GM13976 (cell line): ENCODE measurements around the gene KIF26A.

ENCODE experiments used
- DNase-seq: peaks from one replicate; pipeline ENCODE4 v3.0.0; 2012; ENCODE audit warnings: low spot score
- in situ Hi-C: fragments of 300-500 bp; cut with MboI; formaldehyde crosslinking; loops from one replicate; pipeline ENCODE4 v1.12.0; 2022; ENCODE audit warnings: low sequenced_read_pairs, mixed read lengths, inconsistent platforms; ENCODE audit not compliant: unreplicated experiment
- TF ChIP-seq, protein P1 (sequence below): IDR thresholded peaks from 2 replicates; pipeline ENCODE4 v1.5.1; 2012; ENCODE audit warnings: borderline replicate concordance, mild to moderate bottlenecking; ENCODE audit not compliant: insufficient read depth; ENCODE audit errors: extremely low read depth, missing control alignments, control extremely low read depth

KIF26A gene

DNA sequence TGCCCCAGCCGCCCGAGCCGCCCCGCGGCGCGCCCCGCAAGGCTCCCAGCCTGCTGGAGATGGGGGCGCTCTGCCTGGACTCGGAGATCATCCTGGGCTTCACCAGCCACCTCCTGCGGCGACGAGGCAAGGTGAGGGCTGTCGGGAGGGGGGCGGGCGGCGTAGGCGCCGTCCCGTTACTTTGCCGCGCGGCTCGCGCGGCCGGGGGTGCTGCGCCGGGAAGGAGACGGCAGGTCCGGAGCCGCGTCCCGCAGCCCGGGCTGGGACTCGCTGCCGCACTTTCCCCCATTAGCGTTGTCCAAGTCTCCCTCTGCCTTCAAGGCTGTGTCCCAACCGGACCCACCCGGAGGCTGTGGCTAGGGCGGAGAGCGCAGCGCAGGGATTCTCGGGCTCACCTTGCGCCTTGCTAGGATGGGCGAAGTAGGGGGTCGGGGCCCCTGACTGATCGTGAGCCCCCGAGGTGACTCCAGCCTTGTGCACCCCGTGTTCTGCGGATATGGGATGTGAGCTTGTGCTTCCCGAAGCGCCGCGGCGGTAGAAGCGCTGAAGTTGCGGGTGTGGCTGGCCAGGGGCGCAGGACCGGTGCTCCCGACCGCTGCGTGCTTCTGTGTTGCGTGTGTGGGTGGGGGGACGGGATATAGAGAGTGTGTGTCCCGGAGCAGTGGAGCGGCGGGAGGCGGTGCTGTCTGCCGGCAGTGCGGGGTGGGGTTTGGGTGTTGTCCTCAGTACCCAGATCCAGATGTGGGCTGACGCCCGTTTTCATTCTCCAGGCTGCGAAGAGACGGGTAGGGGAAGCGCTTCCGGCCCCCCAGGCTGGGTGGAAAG lies 1.7 kb upstream of the KIF26A start:
- DNase-seq: no peak
- in situ Hi-C loops: no loop called here
- TF ChIP-seq, protein P1, sequence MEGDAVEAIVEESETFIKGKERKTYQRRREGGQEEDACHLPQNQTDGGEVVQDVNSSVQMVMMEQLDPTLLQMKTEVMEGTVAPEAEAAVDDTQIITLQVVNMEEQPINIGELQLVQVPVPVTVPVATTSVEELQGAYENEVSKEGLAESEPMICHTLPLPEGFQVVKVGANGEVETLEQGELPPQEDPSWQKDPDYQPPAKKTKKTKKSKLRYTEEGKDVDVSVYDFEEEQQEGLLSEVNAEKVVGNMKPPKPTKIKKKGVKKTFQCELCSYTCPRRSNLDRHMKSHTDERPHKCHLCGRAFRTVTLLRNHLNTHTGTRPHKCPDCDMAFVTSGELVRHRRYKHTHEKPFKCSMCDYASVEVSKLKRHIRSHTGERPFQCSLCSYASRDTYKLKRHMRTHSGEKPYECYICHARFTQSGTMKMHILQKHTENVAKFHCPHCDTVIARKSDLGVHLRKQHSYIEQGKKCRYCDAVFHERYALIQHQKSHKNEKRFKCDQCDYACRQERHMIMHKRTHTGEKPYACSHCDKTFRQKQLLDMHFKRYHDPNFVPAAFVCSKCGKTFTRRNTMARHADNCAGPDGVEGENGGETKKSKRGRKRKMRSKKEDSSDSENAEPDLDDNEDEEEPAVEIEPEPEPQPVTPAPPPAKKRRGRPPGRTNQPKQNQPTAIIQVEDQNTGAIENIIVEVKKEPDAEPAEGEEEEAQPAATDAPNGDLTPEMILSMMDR: no peak

DNA sequence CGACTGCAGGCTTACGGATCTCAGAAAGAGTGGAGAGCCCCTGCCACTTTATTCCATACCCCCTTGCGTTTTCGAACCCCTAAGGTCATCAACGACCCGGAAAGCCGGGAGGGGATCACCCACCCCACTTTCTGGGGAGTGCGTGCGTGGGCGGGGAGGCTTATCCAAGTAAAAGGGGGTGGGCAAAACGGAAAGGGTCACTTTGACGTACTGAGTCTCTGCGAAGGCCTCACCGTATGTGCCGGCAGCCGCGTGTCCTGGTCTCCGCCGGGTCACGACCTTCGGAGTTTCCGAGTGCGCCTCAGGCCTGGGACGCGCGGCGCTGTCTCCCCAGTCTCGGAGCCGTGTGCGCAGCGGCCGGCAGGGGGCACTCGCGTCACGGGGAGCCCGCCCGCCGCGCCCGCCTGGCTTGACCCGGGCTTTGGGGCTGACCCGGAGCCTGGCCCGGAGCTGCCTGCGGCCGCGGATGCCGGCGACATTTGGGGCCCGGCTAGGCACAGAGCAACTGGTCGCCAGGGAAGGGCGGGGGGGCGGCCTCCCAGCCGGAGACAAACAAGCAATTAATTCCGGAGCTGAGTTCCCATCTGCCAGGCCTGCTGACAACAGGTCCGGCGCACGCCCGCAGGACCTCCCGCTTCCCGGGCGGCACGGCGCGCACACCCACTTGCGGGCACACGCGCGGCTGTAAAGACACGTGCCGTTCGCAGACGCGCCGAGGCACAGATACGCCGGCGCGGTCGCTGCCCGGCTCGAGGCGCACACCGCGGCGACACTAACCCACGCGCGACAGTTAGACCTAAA lies 890 bp upstream of the KIF26A start:
- peak; percentile 92 for DNase-seq
- in situ Hi-C loops: no loop called here
- TF ChIP-seq, protein P1: peak; percentile 89

DNA sequence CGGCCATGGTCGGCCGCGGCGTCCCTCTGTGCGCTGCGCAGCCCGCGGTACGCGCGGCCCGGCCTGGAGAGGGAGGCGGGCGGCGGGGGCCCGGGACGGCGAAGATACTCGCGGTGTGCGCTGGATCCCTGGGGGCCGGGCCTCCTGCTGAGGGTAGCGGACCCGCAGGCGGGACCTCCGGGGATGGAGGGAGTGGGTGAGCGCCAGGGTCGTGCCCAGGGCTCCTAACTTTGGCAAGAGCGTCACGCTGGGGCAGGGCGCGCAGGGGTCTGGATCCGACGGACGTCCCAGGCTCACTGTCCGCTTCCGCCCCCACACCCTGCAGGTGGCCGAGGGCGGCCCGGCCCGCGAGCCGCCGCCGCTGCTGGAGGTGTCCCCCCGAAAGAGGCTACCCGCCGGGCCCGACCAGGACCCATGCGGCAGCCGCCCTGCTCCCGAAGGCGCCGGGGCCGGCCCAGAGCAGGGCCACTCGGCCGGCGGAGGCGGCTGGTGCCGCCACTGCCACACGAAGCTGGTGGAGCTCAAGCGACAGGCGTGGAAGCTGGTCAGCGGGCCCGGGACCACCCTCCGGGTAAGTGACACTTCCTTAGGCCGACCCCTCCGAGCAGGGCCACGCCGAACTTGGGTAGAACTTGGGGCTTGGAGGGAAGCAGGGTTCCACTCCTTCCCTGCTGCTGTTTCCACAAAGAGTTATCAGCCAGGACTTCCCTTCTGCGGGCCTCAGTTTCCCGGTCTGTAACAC lies 502 bp downstream of the KIF26A start:
- TF ChIP-seq, protein P1: no peak
- in situ Hi-C loops: no loop called here

DNA sequence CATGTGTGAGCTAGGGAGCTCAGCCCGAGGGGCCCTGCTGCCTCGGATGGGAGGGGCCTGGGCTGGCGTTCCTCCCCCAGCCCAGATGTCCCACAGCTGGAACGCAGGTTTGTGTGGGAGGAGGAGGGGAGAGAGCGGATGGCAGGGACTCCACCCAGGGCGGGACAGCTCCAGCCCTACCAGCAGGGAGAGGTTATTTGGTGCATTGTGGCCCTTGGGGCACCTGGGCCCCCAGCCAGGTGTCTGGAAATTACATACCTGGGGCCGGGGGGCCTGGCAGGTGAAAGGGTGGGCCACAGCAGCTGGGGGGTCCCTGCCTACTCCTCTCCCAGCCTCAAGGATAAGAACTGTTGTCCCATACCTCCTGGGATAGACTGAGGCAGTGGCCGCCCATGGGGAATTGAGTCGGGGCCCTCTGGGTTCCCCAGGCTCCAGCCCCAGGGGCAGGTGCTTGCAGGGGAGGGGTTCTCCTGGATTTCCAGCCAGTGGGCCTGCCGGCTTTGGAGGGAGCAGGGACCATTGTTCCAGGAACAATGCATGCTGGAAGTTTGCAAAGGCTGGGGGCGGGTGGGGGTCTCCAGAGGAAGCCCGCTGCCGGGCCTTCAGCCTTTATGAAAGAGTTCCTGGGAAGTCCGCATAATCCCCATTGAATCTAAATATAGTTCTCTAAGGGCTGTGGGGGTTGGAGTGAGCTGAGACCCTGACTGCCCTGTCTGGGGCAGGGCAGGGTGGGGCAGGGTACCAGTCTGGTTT lies 1.2 kb downstream of the KIF26A start:
- no peak for DNase-seq
- in situ Hi-C loops: no loop called here
- TF ChIP-seq, protein P1: no peak

More for the DNA sequence above, 502 bp downstream of the KIF26A start:
- no peak for DNase-seq

GRCh38 chr14:104140213-104140462 lies 1.8 kb downstream of the KIF26A start:
- in situ Hi-C loops: no loop called here
- TF ChIP-seq, protein P1: no peak
- no peak for DNase-seq
